H9 (cell line): ENCODE measurements around the gene IL12RB2. TPM values are rescaled to one million over a fixed set of nuclear protein-coding genes. Genes with fewer than 3 reads are reported as not detected.

Source experiments
- DNase-seq: peaks from one replicate; pipeline ENCODE4 v3.0.0-alpha.2; 2017
- H2AFZ ChIP-seq: one replicate; pipeline ENCODE4 v1.6.1; 2013; ENCODE audit warnings: mild to moderate bottlenecking, low read length, control low read depth, moderate library complexity
- H2AK5ac ChIP-seq: 2 replicates; pipeline ENCODE4 v1.6.1; 2013; ENCODE audit warnings: low read length, control low read depth, mixed read lengths; ENCODE audit not compliant: insufficient read length
- H2BK120ac ChIP-seq: one replicate; pipeline ENCODE4 v1.6.1; 2013; ENCODE audit warnings: low read depth, mild to moderate bottlenecking, low read length, control low read depth, inconsistent platforms; ENCODE audit not compliant: poor library complexity, severe bottlenecking
- H2BK12ac ChIP-seq: 2 replicates; pipeline ENCODE4 v1.6.1; 2013; ENCODE audit warnings: low read length, control low read depth, mixed read lengths, low read depth; ENCODE audit not compliant: insufficient read length
- H2BK15ac ChIP-seq: 2 replicates; pipeline ENCODE4 v1.6.1; 2013; ENCODE audit warnings: low read depth, low read length, control low read depth
- H2BK20ac ChIP-seq: one replicate; pipeline ENCODE4 v1.6.1; 2013; ENCODE audit warnings: low read depth, mild to moderate bottlenecking, low read length, control low read depth, inconsistent platforms; ENCODE audit not compliant: poor library complexity, severe bottlenecking
- H2BK5ac ChIP-seq: 2 replicates; pipeline ENCODE4 v1.6.1; 2013; ENCODE audit warnings: low read length, control low read depth, mixed read lengths; ENCODE audit not compliant: insufficient read length
- H3K14ac ChIP-seq: 2 replicates; pipeline ENCODE4 v1.6.1; 2013; ENCODE audit warnings: low read length, control low read depth; ENCODE audit not compliant: insufficient read depth
- H3K18ac ChIP-seq: 2 replicates; pipeline ENCODE4 v1.6.1; 2013; ENCODE audit warnings: low read depth, mild to moderate bottlenecking, mixed read lengths, low read length, control low read depth; ENCODE audit not compliant: insufficient read length
- H3K23ac ChIP-seq: 2 replicates; pipeline ENCODE4 v1.6.1; 2013; ENCODE audit warnings: low read length, control low read depth, mixed read lengths, low read depth; ENCODE audit not compliant: insufficient read length
- H3K23me2 ChIP-seq: 2 replicates; pipeline ENCODE4 v1.6.1; 2013; ENCODE audit warnings: low read depth, mild to moderate bottlenecking, mixed read lengths, low read length, control low read depth; ENCODE audit not compliant: insufficient read length, poor library complexity, severe bottlenecking
- H3K27ac ChIP-seq: 2 replicates; pipeline ENCODE4 v1.5.1; 2013; ENCODE audit warnings: low read length, control low read depth, mixed read lengths, low read depth; ENCODE audit not compliant: insufficient read length
- H3K27me3 ChIP-seq: 2 replicates; pipeline ENCODE4 v1.6.1; 2013; ENCODE audit warnings: low read length, control low read depth, inconsistent platforms; ENCODE audit not compliant: insufficient read depth
- H3K4ac ChIP-seq: 2 replicates; pipeline ENCODE4 v1.6.1; 2013; ENCODE audit warnings: low read depth, mild to moderate bottlenecking, control low read depth, inconsistent platforms, low read length, moderate library complexity
- H3K4me1 ChIP-seq: 2 replicates; pipeline ENCODE4 v1.6.1; 2013; ENCODE audit warnings: low read length, control low read depth, inconsistent platforms; ENCODE audit not compliant: insufficient read depth
- H3K4me2 ChIP-seq: 2 replicates; pipeline ENCODE4 v1.6.1; 2013; ENCODE audit warnings: low read length, control low read depth, mixed read lengths; ENCODE audit not compliant: insufficient read length, insufficient read depth
- H3K56ac ChIP-seq: 2 replicates; pipeline ENCODE4 v1.6.1; 2013; ENCODE audit warnings: low read depth, mild to moderate bottlenecking, mixed read lengths, low read length, control low read depth; ENCODE audit not compliant: insufficient read length
- H3K79me1 ChIP-seq: 2 replicates; pipeline ENCODE4 v1.6.1; 2013; ENCODE audit warnings: low read depth, mild to moderate bottlenecking, moderate library complexity, low read length, control low read depth, inconsistent platforms; ENCODE audit not compliant: insufficient read depth, poor library complexity, severe bottlenecking
- H3K79me2 ChIP-seq: 2 replicates; pipeline ENCODE4 v1.6.1; 2013; ENCODE audit warnings: low read length, control low read depth, inconsistent platforms; ENCODE audit not compliant: insufficient read depth
- H3K9ac ChIP-seq: 2 replicates; pipeline ENCODE4 v1.6.1; 2013; ENCODE audit warnings: low read length, control low read depth, mixed read lengths; ENCODE audit not compliant: insufficient read length; ENCODE audit errors: extremely low read depth
- H3K9me3 ChIP-seq: one replicate; pipeline ENCODE4 v1.6.1; 2013; ENCODE audit warnings: low read depth, low read length, inconsistent platforms; ENCODE audit not compliant: control insufficient read depth
- H3T11ph ChIP-seq: one replicate; pipeline ENCODE4 v1.6.1; 2013; ENCODE audit warnings: mild to moderate bottlenecking, low read length, control low read depth, inconsistent platforms
- H4K20me1 ChIP-seq: one replicate; pipeline ENCODE4 v1.6.1; 2013; ENCODE audit not compliant: control insufficient read depth, insufficient read length, insufficient read depth
- H4K5ac ChIP-seq: 2 replicates; pipeline ENCODE4 v1.6.1; 2013; ENCODE audit warnings: low read depth, mild to moderate bottlenecking, mixed read lengths, low read length, control low read depth; ENCODE audit not compliant: insufficient read length
- H4K8ac ChIP-seq: replicated peaks from 2 replicates; pipeline ENCODE4 v1.6.1; 2013; ENCODE audit warnings: low read length, control low read depth, mixed read lengths, low read depth; ENCODE audit not compliant: insufficient read length
- H4K91ac ChIP-seq: 2 replicates; pipeline ENCODE4 v1.6.1; 2013; ENCODE audit warnings: low read depth, mild to moderate bottlenecking, moderate library complexity, mixed read lengths, low read length, control low read depth; ENCODE audit not compliant: insufficient read length
- H3K27ac Mint-ChIP-seq, 3 experiments: 2 replicates in 2 of 3; 3 replicates in 1 of 3; pipeline ENCODE4 v1.8.0; 2020 to 2021; ENCODE audit warnings: mixed read lengths in 3 of 3, mild to moderate bottlenecking in 1 of 3, moderate library complexity in 1 of 3
- H3K27me3 Mint-ChIP-seq: 2 replicates; pipeline ENCODE4 v1.8.0; 2021; ENCODE audit warnings: low read depth, mild to moderate bottlenecking, moderate library complexity, mixed read lengths
- H3K36me3 Mint-ChIP-seq, 3 experiments: 2 replicates in 2 of 3; 3 replicates in 1 of 3; pipeline ENCODE4 v1.8.0; 2020 to 2021; ENCODE audit warnings: low read depth in 3 of 3, mixed read lengths in 3 of 3; ENCODE audit not compliant: insufficient read depth in 1 of 3
- H3K4me1 Mint-ChIP-seq, 2 experiments: 2 replicates each; pipeline ENCODE4 v1.8.0; 2020; ENCODE audit warnings: mixed read lengths in 2 of 2
- H3K4me3 Mint-ChIP-seq, 2 experiments: 2 replicates in 1 of 2; 3 replicates in 1 of 2; pipeline ENCODE4 v1.8.0; 2020 to 2021; ENCODE audit warnings: mild to moderate bottlenecking in 2 of 2, mixed read lengths in 2 of 2, moderate library complexity in 1 of 2
- H3K9me3 Mint-ChIP-seq, 2 experiments: 2 replicates in 1 of 2; 3 replicates in 1 of 2; pipeline ENCODE4 v1.8.0; 2020; ENCODE audit warnings: mild to moderate bottlenecking in 2 of 2, mixed read lengths in 2 of 2, moderate library complexity in 1 of 2
- CTCF ChIP-seq: fragments of 200-600 bp; sonication (generic); conservative IDR thresholded peaks from 3 replicates; pipeline ENCODE4 v1.8.0; 2021; ENCODE audit warnings: antibody characterized with exemption, mild to moderate bottlenecking
- WGBS: extraction: QIAGEN DNeasy Blood & Tissue Kit; methylation state at CpG from one replicate; pipeline ENCODE4 v1.1.7; 2013; ENCODE audit warnings: missing lambda C conversion rate, low lambda C conversion rate, mixed read lengths; ENCODE audit not compliant: insufficient read length; ENCODE audit errors: extremely low coverage; 5-methylcytosine and 5-hydroxymethylcytosine counted together
- total RNA-seq: library from RNA; stranded (reverse); gene quantifications from 2 replicates; pipeline ENCODE4 v1.2.1, GENCODE V29; 2021

Gene IL12RB2
- total RNA-seq, 1 experiment from 2014 or later, result 0.77 TPM

GRCh38 chr1:67431156-67431765 lies 123.6 kb downstream of the IL12RB2 start:
- DNase-seq, result no peak
- Histone ChIP-seq H2AFZ (no peak overlapping the region), H4K5ac (no peak overlapping the region), H4K91ac (no peak overlapping the region), H2BK20ac (no peak overlapping the region), H2BK12ac (no peak overlapping the region), H3K79me1 (no peaks in the 10 kb centered on the region), H4K20me1 (no peaks in the 10 kb centered on the region), H2BK120ac (no peak overlapping the region), H3K14ac (no peak overlapping the region), H4K8ac (no peak overlapping the region), H3K4me2 (peak overlapping the region; percentile 70), H2BK5ac (no peak overlapping the region), H3K79me2 (peaks cover 35% of the 10 kb centered on the region), H2AK5ac (no peak overlapping the region), H3K56ac (peak overlapping the region; percentile 71), H3K23me2 (peaks cover 10% of the 10 kb centered on the region), H3K27ac (peak overlapping the region; percentile 39), H3K4ac (no peak overlapping the region), H3K9me3 (no peaks in the 10 kb centered on the region), H3K9ac (peak overlapping the region; percentile 96), H3T11ph (no peak overlapping the region), H3K23ac (no peak overlapping the region), H2BK15ac (no peak overlapping the region), H3K4me1 (no peaks in the 10 kb centered on the region), H3K18ac (no peak overlapping the region), H3K27me3 (no peaks in the 10 kb centered on the region)
- H3K27me3 Mint-ChIP-seq, result no peaks in the 10 kb centered on the region
- peak overlapping the region; percentile 98 to 99 for H3K4me3 Mint-ChIP-seq
- peaks cover 30 to 38% (median 34%) of the 10 kb centered on the region in 3 experiments for H3K36me3 Mint-ChIP-seq
- H3K27ac Mint-ChIP-seq, result peak overlapping the region; percentile 97 to 98 (median 97)
- H3K4me1 Mint-ChIP-seq, result peaks cover 24 to 39% of the 10 kb centered on the region in 2 experiments
- TF ChIP-seq CTCF, result no peak
- peaks cover 5 to 8% of the 10 kb centered on the region in 2 experiments; a peak in 4 of 5 replicates for H3K9me3 Mint-ChIP-seq
- no CpG with 5 or more reads among the region's 12 CpGs for WGBS
